Lower leg skin (tissue), 3 donors: ENCODE data around the gene LRSAM1.

ENCODE experiments used
- CTCF ChIP-seq, 3 donors: fragments of 450-650 bp; IDR thresholded peaks; one replicate each; pipeline ENCODE4 v1.5.1; 2016; ENCODE audit warnings: antibody characterized with exemption in 3 of 3, mild to moderate bottlenecking in 3 of 3, moderate library complexity in 2 of 3
- POLR2A ChIP-seq, 2 donors: fragments of 450-650 bp; IDR thresholded peaks; one replicate each; pipeline ENCODE4 v1.6.1; 2016 to 2017; ENCODE audit warnings: antibody characterized with exemption in 2 of 2, mild to moderate bottlenecking in 1 of 2, moderate library complexity in 1 of 2

GRCh38 chr9:127526655-127527559 lies 75.6 kb downstream of the LRSAM1 start:
- TF ChIP-seq CTCF (IDR thresholded peaks at IDR 0.05) (no peak), POLR2A (IDR thresholded peaks at IDR 0.05) (no peak)
